HepG2 (cell line): Measurements from ENCODE around the gene THADA. TPM values are rescaled to one million over a fixed set of nuclear protein-coding genes. Genes with fewer than 3 reads are reported as not detected.
A peak's percentile ranks its signal among the peaks of the same experiment; 100 is the strongest.
"Not testable (repeated sequence)": the region's sequence is repeated elsewhere in the genome, so short reads cannot be mapped to it uniquely, and the experiment has no call there.

ENCODE experiments used
- ATAC-seq: fragments of 200-7000 bp; cut with Tn5 transposase; 3 replicates; pipeline ENCODE4 v1.9.1; 2020; ENCODE audit warnings: mild to moderate bottlenecking, moderate library complexity
- BruUV-seq: library from RNA; stranded (reverse); fragments of 400-500 nt; replicated peaks from 2 replicates; lab custom pipeline; 2021; lab: Mats Ljungman, UMichigan
- CTCF ChIA-PET: fragments of 300-600 bp; formaldehyde crosslinking; extraction: SDS; loops from one replicate; lab custom pipeline; 2021; ENCODE audit warnings: low total read pairs, inconsistent platforms, low intra/inter-chr PET ratio; lab: Yijun Ruan, JAX
- POLR2A ChIA-PET: fragments of 350-600 bp; sonication (Branson Sonifier 250); formaldehyde crosslinking; loops from one replicate; lab custom pipeline; 2020; ENCODE audit warnings: antibody characterized with exemption, inconsistent platforms; lab: Yijun Ruan, JAX
- DNase-seq: peaks from one replicate; pipeline ENCODE4 v3.0.0-alpha.2; 2015; ENCODE audit warnings: low spot score
- FAIRE-seq: peaks from 3 replicates; lab custom pipeline; 2011; peaks lifted over from hg19 to GRCh38; lab: Jason Lieb, UNC
- H2AFZ ChIP-seq: one replicate; pipeline ENCODE4 v1.6.1; 2011; ENCODE audit warnings: low read length, inconsistent platforms
- H3K27ac ChIP-seq: fragments of 300-600 bp; 3 replicates; pipeline ENCODE4 v1.8.0; 2011; ENCODE audit warnings: mixed run types, mild to moderate bottlenecking, mixed read lengths, low read length, inconsistent platforms; ENCODE audit not compliant: insufficient read depth; ENCODE audit errors: extremely low read length
- H3K27me3 ChIP-seq, 2 experiments: fragments of 200-600 bp in 1 of 2; 2 replicates in 1 of 2; 3 replicates in 1 of 2; pipeline versions ENCODE4 v1.6.0 to v1.8.0; 2011; ENCODE audit warnings: low read length in 2 of 2, mild to moderate bottlenecking in 2 of 2, moderate library complexity in 2 of 2, inconsistent platforms in 1 of 2; ENCODE audit not compliant: insufficient read depth in 2 of 2, control insufficient read depth in 1 of 2
- H3K36me3 ChIP-seq, 2 experiments: fragments of 200-600 bp in 1 of 2; replicated peaks in 1 of 2; 2 replicates in 1 of 2; 3 replicates in 1 of 2; pipeline versions ENCODE4 v1.5.1 to v1.8.0; 2011; ENCODE audit warnings: low read length in 2 of 2, inconsistent platforms in 1 of 2; ENCODE audit not compliant: insufficient read depth in 2 of 2, control insufficient read depth in 1 of 2
- H3K4me1 ChIP-seq: 2 replicates; pipeline ENCODE4 v1.5.1; 2012; ENCODE audit warnings: low read length, inconsistent platforms; ENCODE audit not compliant: insufficient read depth
- H3K4me2 ChIP-seq: 2 replicates; pipeline ENCODE4 v1.6.0; 2011; ENCODE audit warnings: low read depth, low read length, inconsistent platforms
- H3K4me3 ChIP-seq, 3 experiments: fragments of 200-600 bp in 1 of 3; sonication (generic), shearing (Covaris generic) in 1 of 3; replicated peaks in 1 of 3; 2 replicates each; pipeline ENCODE4 v1.5.1; 2011 to 2016; ENCODE audit warnings: low read length in 3 of 3, inconsistent platforms in 2 of 3, low read depth in 2 of 3, mild to moderate bottlenecking in 2 of 3, control low read depth in 1 of 3, mixed read lengths in 1 of 3; ENCODE audit not compliant: insufficient read depth in 1 of 3
- H3K79me2 ChIP-seq: one replicate; pipeline ENCODE4 v1.6.1; 2011; ENCODE audit warnings: low read length, inconsistent platforms; ENCODE audit not compliant: insufficient read depth
- H3K9ac ChIP-seq: 2 replicates; pipeline ENCODE4 v1.6.0; 2011; ENCODE audit warnings: mild to moderate bottlenecking, low read depth, low read length, inconsistent platforms; ENCODE audit not compliant: insufficient read depth
- H3K9me3 ChIP-seq: 2 replicates; pipeline ENCODE4 v1.5.1; 2012; ENCODE audit warnings: mild to moderate bottlenecking, low read length
- H4K20me1 ChIP-seq: 2 replicates; pipeline ENCODE4 v1.6.0; 2011; ENCODE audit warnings: inconsistent platforms, mild to moderate bottlenecking, low read length, moderate library complexity; ENCODE audit not compliant: insufficient read depth
- ARNTL ChIP-seq: sonication (generic); formaldehyde crosslinking; IDR thresholded peaks from 2 replicates; pipeline ENCODE4 v1.4.0; 2020; ENCODE audit warnings: mild to moderate bottlenecking, missing genetic modification reagents
- BRD4 ChIP-seq: sonication (generic); formaldehyde crosslinking; IDR thresholded peaks from 2 replicates; pipeline ENCODE4 v1.4.0; 2020; ENCODE audit warnings: missing genetic modification reagents
- FOXK1 ChIP-seq: sonication (generic); formaldehyde crosslinking; IDR thresholded peaks from 2 replicates; pipeline ENCODE4 v1.4.0; 2020; ENCODE audit warnings: low read depth, missing genetic modification reagents, borderline replicate concordance
- HNF4A ChIP-seq: sonication (generic); formaldehyde crosslinking; IDR thresholded peaks from 2 replicates; pipeline ENCODE4 v1.4.0; 2020; ENCODE audit warnings: missing genetic modification reagents
- NR2F1 ChIP-seq, 2 experiments: fragments of 450-650 bp in 1 of 2; formaldehyde crosslinking in 1 of 2; IDR thresholded peaks; 2 replicates each; pipeline versions ENCODE4 v1.5.0 to v1.6.1; 2016 to 2020; ENCODE audit warnings: mild to moderate bottlenecking in 1 of 2, missing compliant biosample characterization in 1 of 2, missing genetic modification reagents in 1 of 2, moderate library complexity in 1 of 2
- SNAI1 ChIP-seq: sonication (generic); formaldehyde crosslinking; IDR thresholded peaks from 2 replicates; pipeline ENCODE4 v1.5.0; 2020; ENCODE audit warnings: mild to moderate bottlenecking, missing genetic modification reagents, borderline replicate concordance
- TBX2 ChIP-seq: sonication (generic); formaldehyde crosslinking; IDR thresholded peaks from 2 replicates; pipeline ENCODE4 v1.5.0; 2020; ENCODE audit warnings: missing genetic modification reagents, mild to moderate bottlenecking, borderline replicate concordance
- YEATS2 ChIP-seq: sonication (generic); formaldehyde crosslinking; IDR thresholded peaks from 2 replicates; pipeline ENCODE4 v1.4.0; 2020; ENCODE audit warnings: missing genetic modification reagents, borderline replicate concordance
- ZMYM2 ChIP-seq: sonication (generic); formaldehyde crosslinking; IDR thresholded peaks from 2 replicates; pipeline ENCODE4 v1.8.0; 2022; ENCODE audit warnings: mild to moderate bottlenecking, missing genetic modification reagents
- ZNF331 ChIP-seq: sonication (generic); formaldehyde crosslinking; IDR thresholded peaks from 2 replicates; pipeline ENCODE4 v1.4.0; 2020; ENCODE audit warnings: missing genetic modification reagents
- WGBS: methylation state at CpG from one replicate; pipeline ENCODE4 v1.1.6; 2017; ENCODE audit warnings: low lambda C conversion rate; 5-methylcytosine and 5-hydroxymethylcytosine counted together
- in situ Hi-C: cut with HindIII; loops from 2 replicates; pipeline ENCODE4 v1.10.0; 2017; ENCODE audit warnings: low pct_unique_long_range_greater_than_20kb; ENCODE audit not compliant: extremely low pct_ligation_motif_present
- intact Hi-C: fragments of 100-400 bp; cut with micrococcal nuclease; formaldehyde crosslinking; loops from one replicate; pipeline ENCODE4 v1.10.0; 2022; ENCODE audit not compliant: unreplicated experiment
- polyA plus RNA-seq, 8 experiments: library from polyadenylated mRNA; depleted of rRNA in 3 of 8; stranded (reverse) in 7 of 8; unstranded in 1 of 8; fragments of >200 nt; fragmentation: Illumina TruSeq in 4 of 8; extraction: Trizol in 4 of 8; gene quantifications; 2 replicates each; pipeline versions ENCODE4 v1.2.1 to v1.2.3, GENCODE V29; 2011 to 2016; ENCODE audit warnings: low read depth in 4 of 8, missing spikeins in 1 of 8, mixed read lengths in 1 of 8; ENCODE audit not compliant: insufficient read depth in 1 of 8
- total RNA-seq, 5 experiments: library from RNA; depleted of rRNA; stranded (reverse); fragments of >200 nt; fragmentation: Illumina TruSeq; extraction: Trizol; gene quantifications; 2 replicates each; pipeline ENCODE4 v1.2.3, GENCODE V29; 2016; ENCODE audit warnings: low read depth in 1 of 5
- TF ChIP-seq, protein P1 (sequence below): sonication (generic); formaldehyde crosslinking; IDR thresholded peaks from 2 replicates; pipeline ENCODE4 v1.4.0; 2020; ENCODE audit warnings: missing genetic modification reagents
- TF ChIP-seq, protein P2 (sequence below): sonication (generic); formaldehyde crosslinking; IDR thresholded peaks from 2 replicates; pipeline ENCODE4 v1.5.1; 2020; ENCODE audit warnings: mild to moderate bottlenecking, missing genetic modification reagents

THADA gene
- total and polyA plus RNA-seq, 2 of the 13 experiments (the other 11 are each of a cell fraction or from before 2014, with no cell fraction given), result 12.7 to 21.7 TPM

DNA sequence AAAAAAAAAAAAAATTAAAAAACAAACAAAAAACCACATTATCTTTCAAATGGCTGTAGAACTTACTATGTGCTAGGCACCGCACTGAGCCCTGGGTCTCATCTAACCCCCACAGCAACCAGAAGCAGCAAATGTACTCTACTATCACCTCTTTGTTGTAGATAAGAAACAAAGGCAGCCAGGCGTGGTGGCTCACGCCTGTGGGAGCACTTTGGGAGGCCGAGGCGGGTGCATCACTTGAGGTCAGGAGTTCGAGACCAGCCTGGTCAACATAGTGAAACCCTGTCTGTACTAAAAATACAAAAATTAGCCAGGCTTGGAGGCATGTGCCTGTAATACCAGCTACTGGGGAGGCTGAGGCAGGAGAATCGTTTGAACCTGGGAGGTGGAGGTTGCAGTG, 406.0 kb downstream of the THADA start:
- DNase-seq, H4K20me1 ChIP-seq, in situ Hi-C loops, H3K36me3 ChIP-seq, FAIRE-seq, H3K9ac ChIP-seq, H3K79me2 ChIP-seq, H2AFZ ChIP-seq, BruUV-seq, H3K9me3 ChIP-seq, H3K4me3 ChIP-seq, intact Hi-C loops, H3K27me3 ChIP-seq, CTCF ChIA-PET, ATAC-seq, H3K27ac ChIP-seq, H3K4me2 ChIP-seq: not testable (repeated sequence)
- 94% methylated on average over 7 of the region's 7 CpGs for WGBS
- TF ChIP-seq TBX2 (CRISPR knock-in tag), result 0 out of 2 replicates have a peak, but pooled peaks have one; percentile 41
- TF ChIP-seq SNAI1 (CRISPR knock-in tag), result 0 out of 2 replicates have a peak, but pooled peaks have one; percentile 23
- POLR2A ChIA-PET, result interaction anchor here (2.2 to 10.9 kb wide), 3 partner anchors 12 to 38 kb away, joined by 16 to 324 read pairs (median 28); partner anchors contain the start of gene ZFP36L2
- H3K4me1 ChIP-seq, result peaks cover 98% of the 10 kb centered on the region

DNA sequence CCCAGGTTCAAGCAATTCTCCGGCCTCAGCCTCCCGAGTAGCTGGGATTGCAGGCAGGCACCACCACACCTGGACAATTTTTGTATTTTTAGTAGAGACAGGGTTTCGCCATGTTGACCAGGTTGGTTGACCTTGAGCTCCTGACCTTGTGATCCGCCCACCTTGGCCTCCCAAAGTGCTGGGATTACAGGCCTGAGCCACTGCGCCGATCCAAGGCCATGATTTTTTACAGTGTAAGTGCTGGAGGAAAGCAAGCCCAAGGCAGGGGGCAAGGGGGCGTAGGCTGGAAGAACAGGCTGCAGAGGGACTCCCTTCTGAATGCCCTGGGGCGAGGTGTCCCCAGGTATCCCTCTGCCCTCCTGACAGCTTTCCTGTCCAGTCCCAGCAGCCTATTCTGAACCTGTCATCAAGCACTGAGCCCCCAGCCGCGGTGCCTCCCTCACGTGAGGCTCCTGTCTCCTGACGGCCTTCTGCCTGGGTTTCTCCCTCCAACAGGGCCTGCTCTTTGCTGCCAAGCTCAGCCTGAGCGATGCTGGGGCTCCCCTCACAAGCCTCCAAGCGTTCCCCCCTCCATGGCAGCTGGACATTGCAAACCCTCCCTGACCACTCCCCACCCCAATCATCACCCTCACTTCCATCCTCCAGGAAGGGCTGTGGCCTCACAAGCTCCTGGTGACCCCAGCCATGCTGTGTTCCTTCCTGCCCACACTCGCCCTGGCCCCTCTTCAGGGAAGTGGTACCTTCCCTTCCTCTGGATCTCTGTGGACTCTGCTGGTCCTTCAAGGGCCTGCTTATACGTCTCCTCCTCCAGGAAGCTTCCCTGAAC, 407.1 kb downstream of the THADA start:
- ChIA-PET CTCF (no interaction called here), POLR2A (interaction anchor here (0.7 to 4.4 kb wide), 8 partner anchors 11 to 209 kb away, joined by 3 to 28 read pairs (median 6); partner anchors contain the start of gene ZFP36L2)
- no peaks in the 10 kb centered on the region for H3K9me3 ChIP-seq
- H4K20me1 ChIP-seq, result no peaks in the 10 kb centered on the region
- H2AFZ ChIP-seq, result no peak overlapping the region
- no TSS peak for BruUV-seq
- FAIRE-seq (no peak), ATAC-seq (no peak), DNase-seq (no peak)
- no peaks in the 10 kb centered on the region for H3K36me3 ChIP-seq
- peak overlapping the region; percentile 46 for H3K27ac ChIP-seq
- peaks cover 99% of the 10 kb centered on the region for H3K4me1 ChIP-seq
- in situ Hi-C loops, result no loop called here
- intact Hi-C loops, result no loop called here
- H3K79me2 ChIP-seq, result no peaks in the 10 kb centered on the region
- peak overlapping the region; percentile 45 for H3K9ac ChIP-seq
- H3K27me3 ChIP-seq, result no peaks in the 10 kb centered on the region
- 0 out of 2 replicates have a peak overlapping the region, but pooled peaks have one; percentile 9 for H3K4me2 ChIP-seq
- 58% methylated on average over 15 of the region's 16 CpGs for WGBS
- H3K4me3 ChIP-seq, result no peak overlapping the region
- TF ChIP-seq ZMYM2 (CRISPR knock-in tag) (peak; percentile 27; the same call in 1 of the 2 replicates), ARNTL (CRISPR knock-in tag) (peak; percentile 70; the same call in 1 of the 2 replicates), YEATS2 (no peak; the same call in 1 of the 2 replicates), ZNF331 (CRISPR knock-in tag) (no peak), NR2F1 (CRISPR knock-in tag; IDR thresholded peaks at IDR 0.05) (peak in 1 of 2 experiments; percentile 75; a peak in 1 of 4 replicates), SNAI1 (CRISPR knock-in tag) (no peak), FOXK1 (CRISPR knock-in tag) (no peak), BRD4 (no peak), HNF4A (CRISPR knock-in tag) (peak; percentile 88)
- TF ChIP-seq, protein P1, sequence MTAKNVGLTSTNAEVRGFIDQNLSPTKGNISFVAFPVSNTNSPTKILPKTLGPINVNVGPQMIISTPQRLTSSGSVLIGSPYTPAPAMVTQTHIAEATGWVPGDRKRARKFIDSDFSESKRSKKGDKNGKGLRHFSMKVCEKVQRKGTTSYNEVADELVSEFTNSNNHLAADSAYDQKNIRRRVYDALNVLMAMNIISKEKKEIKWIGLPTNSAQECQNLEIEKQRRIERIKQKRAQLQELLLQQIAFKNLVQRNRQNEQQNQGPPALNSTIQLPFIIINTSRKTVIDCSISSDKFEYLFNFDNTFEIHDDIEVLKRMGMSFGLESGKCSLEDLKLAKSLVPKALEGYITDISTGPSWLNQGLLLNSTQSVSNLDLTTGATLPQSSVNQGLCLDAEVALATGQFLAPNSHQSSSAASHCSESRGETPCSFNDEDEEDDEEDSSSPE (CRISPR knock-in tag), result no peak
- TF ChIP-seq, protein P2, sequence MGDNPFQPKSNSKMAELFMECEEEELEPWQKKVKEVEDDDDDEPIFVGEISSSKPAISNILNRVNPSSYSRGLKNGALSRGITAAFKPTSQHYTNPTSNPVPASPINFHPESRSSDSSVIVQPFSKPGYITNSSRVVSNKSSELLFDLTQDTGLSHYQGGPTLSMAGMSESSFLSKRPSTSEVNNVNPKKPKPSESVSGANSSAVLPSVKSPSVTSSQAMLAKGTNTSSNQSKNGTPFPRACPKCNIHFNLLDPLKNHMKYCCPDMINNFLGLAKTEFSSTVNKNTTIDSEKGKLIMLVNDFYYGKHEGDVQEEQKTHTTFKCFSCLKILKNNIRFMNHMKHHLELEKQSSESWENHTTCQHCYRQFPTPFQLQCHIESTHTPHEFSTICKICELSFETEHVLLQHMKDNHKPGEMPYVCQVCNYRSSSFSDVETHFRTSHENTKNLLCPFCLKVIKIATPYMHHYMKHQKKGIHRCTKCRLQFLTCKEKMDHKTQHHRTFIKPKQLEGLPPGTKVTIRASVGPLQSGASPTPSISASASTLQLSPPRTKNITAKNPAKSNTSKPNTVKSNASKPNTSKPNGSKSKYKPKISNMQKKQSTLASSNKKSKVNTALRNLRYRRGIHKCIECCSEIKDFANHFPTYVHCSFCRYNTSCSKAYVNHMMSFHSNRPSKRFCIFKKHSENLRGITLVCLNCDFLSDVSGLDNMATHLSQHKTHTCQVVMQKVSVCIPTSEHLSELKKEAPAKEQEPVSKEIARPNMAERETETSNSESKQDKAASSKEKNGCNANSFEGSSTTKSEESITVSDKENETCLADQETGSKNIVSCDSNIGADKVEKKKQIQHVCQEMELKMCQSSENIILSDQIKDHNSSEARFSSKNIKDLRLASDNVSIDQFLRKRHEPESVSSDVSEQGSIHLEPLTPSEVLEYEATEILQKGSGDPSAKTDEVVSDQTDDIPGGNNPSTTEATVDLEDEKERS (CRISPR knock-in tag), result peak; percentile 48; the same call in 1 of the 2 replicates
